Measurements from ENCODE around the gene CSTPP1. TPM values are rescaled to one million over a fixed set of nuclear protein-coding genes. Genes with fewer than 3 reads are reported as not detected.

The CSTPP1 gene
- total and polyA plus RNA-seq, 2 of the 4 experiments (the other 2 are of a cell fraction), result 22.0 to 35.7 TPM

GRCh38 chr11:47152126-47152952 is 215.8 kb downstream of the CSTPP1 start:
- H2AK5ac ChIP-seq (ENCODE audit: low read depth, low read length), result peak overlapping the region; percentile 18; the same call in 1 of the 2 replicates
- intact Hi-C loops (cut with micrococcal nuclease) (loop anchor here (5.0 kb wide), 1 partner anchor 325 kb away; no protein-coding TSS in a partner anchor), in situ Hi-C loops (cut with MboI; ENCODE audit: low sequenced_read_pairs) (loop anchor here (5.0 to 10.0 kb wide), 2 partner anchors 238 to 265 kb away; partner anchors contain the start of gene LRP4), dilution Hi-C loops (cut with HindIII; ENCODE audit: low sequenced_read_pairs, unreplicated experiment) (no loop called here)
- no peak overlapping the region for H3K9ac ChIP-seq (ENCODE audit: low read depth, low read length)
- H3K27ac ChIP-seq (ENCODE audit: insufficient read depth, low read length), result no peak overlapping the region
- H4K20me1 ChIP-seq (ENCODE audit: insufficient read depth, low read length), result 0 out of 2 replicates have a peak, but pooled peaks cover 6% of the 10 kb centered on the region
- CTCF ChIA-PET, result interaction anchor here (0.6 to 2.6 kb wide), 24 partner anchors 10 to 294 kb away, joined by 3 to 19 read pairs (median 4); no protein-coding TSS in a partner anchor
- ATAC-seq (ENCODE audit: low read depth) (peak; percentile 27), DNase-seq (peak; percentile 46)
- no peaks in the 10 kb centered on the region for H3K27me3 ChIP-seq (ENCODE audit: control insufficient read depth, insufficient read depth, low read length)
- 0 out of 2 replicates have a peak overlapping the region, but pooled peaks have one; percentile 33 for H3K4ac ChIP-seq (ENCODE audit: low read depth, low read length)
- WGBS, 2 experiments (ENCODE audit: extremely low coverage in 2 of 2, insufficient read length in 1 of 2), result 72% methylated on average over 5 of the region's 16 CpGs; no CpG with 5 or more reads in 1 of the 2 experiments
- H2AK9ac ChIP-seq (replicated peaks; ENCODE audit: low read depth, low read length, poor library complexity), result no peak overlapping the region
- POLR2A ChIA-PET (ENCODE audit: unreplicated experiment), result interaction anchor here (0.6 kb wide), 1 partner anchor 93 kb away, joined by 14 read pairs; no protein-coding TSS in a partner anchor
- H2AFZ ChIP-seq (replicated peaks; ENCODE audit: low read length, poor library complexity), result peak overlapping the region; percentile 64
- no peak overlapping the region for H3K56ac ChIP-seq (ENCODE audit: extremely low read depth, insufficient read depth, low read length)
- H3K18ac ChIP-seq (ENCODE audit: low read depth, low read length), result no peak overlapping the region
- peak overlapping the region; percentile 39; the same call in 1 of the 2 replicates for H4K91ac ChIP-seq (ENCODE audit: insufficient read depth, low read depth, low read length)
- peaks cover 14% of the 10 kb centered on the region for H3K4me1 ChIP-seq (ENCODE audit: control insufficient read depth, insufficient read depth, low read length)
- no peak overlapping the region for H3K4me3 ChIP-seq (ENCODE audit: insufficient read depth, low read depth, low read length)
- TF ChIP-seq CHD1 (IDR thresholded peaks at IDR 0.05; ENCODE audit: low read depth, low read length), result no peak
- no peak for TF ChIP-seq MAZ (IDR thresholded peaks at IDR 0.05; ENCODE audit: borderline replicate concordance, low read depth, low read length)
- no peak for TF ChIP-seq RFX5 (IDR thresholded peaks at IDR 0.05; ENCODE audit: low read depth, low read length)
- no peak for TF ChIP-seq POLR2A (IDR thresholded peaks at IDR 0.05; ENCODE audit: low read depth, low read length)
- TF ChIP-seq CEBPB (IDR thresholded peaks at IDR 0.05; ENCODE audit: low read depth, low read length), result no peak
- TF ChIP-seq SMC3 (IDR thresholded peaks at IDR 0.05; ENCODE audit: low read depth, low read length), result no peak
- no peak for TF ChIP-seq MAFK (IDR thresholded peaks at IDR 0.05; ENCODE audit: low read depth, low read length)
- TF ChIP-seq RAD21 (IDR thresholded peaks at IDR 0.05; ENCODE audit: low read length), result no peak
- no peak; the same call in 1 of the 2 replicates for TF ChIP-seq CTCF (conservative IDR thresholded peaks at IDR 0.05; ENCODE audit: low read depth, low read length)
- no peak for TF ChIP-seq MXI1 (IDR thresholded peaks at IDR 0.05; ENCODE audit: borderline replicate concordance, low read depth, low read length)
- TF ChIP-seq BHLHE40 (IDR thresholded peaks at IDR 0.05; ENCODE audit: low read depth, low read length), result no peak
- no peak for TF ChIP-seq FOS (IDR thresholded peaks at IDR 0.05; ENCODE audit: low read depth, low read length)
- no peak for TF ChIP-seq USF2 (IDR thresholded peaks at IDR 0.05; ENCODE audit: low read depth, low read length)
- no peak for TF ChIP-seq NFE2L2 (IDR thresholded peaks at IDR 0.05; ENCODE audit: low read depth, low read length)
- peak overlapping the region; percentile 57; the same call in 1 of the 2 replicates for H2BK20ac ChIP-seq (ENCODE audit: low read depth, low read length)
- H4K8ac ChIP-seq (ENCODE audit: low read depth in 2 of 2, low read length in 2 of 2), result no peak overlapping the region
- H2BK5ac ChIP-seq (ENCODE audit: low read depth, low read length, poor library complexity, severe bottlenecking), result no peak overlapping the region
- BruUV-seq (replicated peaks), result no TSS peak
- H2BK120ac ChIP-seq (ENCODE audit: low read depth, low read length), result no peak overlapping the region; the same call in 1 of the 2 replicates
- H3K23ac ChIP-seq (ENCODE audit: low read depth, low read length), result no peak overlapping the region
- peak overlapping the region; percentile 27; the same call in 1 of the 2 replicates for H3K14ac ChIP-seq (replicated peaks; ENCODE audit: low read depth, low read length)
- H3K4me2 ChIP-seq (ENCODE audit: low read depth, low read length), result no peak overlapping the region
- no peaks in the 10 kb centered on the region for H3K9me3 ChIP-seq (ENCODE audit: control insufficient read depth, insufficient read depth, low read length)
- H3K36me3 ChIP-seq (ENCODE audit: control insufficient read depth, insufficient read depth, low read length), result peaks cover 2% of the 10 kb centered on the region; the same call in 1 of the 2 replicates
- peaks cover 22% of the 10 kb centered on the region for H3K9me1 ChIP-seq (ENCODE audit: insufficient read depth, low read length)
- no peak overlapping the region for H4K5ac ChIP-seq (ENCODE audit: low read depth, low read length)
- no peak overlapping the region for H2BK15ac ChIP-seq (ENCODE audit: low read depth, low read length)
- H3K79me1 ChIP-seq (ENCODE audit: low read depth in 1 of 2, low read length in 2 of 2), result peaks cover 0 to 5% of the 10 kb centered on the region in 2 experiments; a peak in 1 of 4 replicates
